B cell (primary cell): ENCODE results near the gene HBA1. TPM values are rescaled to one million over a fixed set of nuclear protein-coding genes. Genes with fewer than 3 reads are reported as not detected.

ENCODE experiments used
- ATAC-seq: fragments of 200-7000 bp; cut with Tn5 transposase; one replicate; pipeline ENCODE4 v1.10.0; 2021; ENCODE audit warnings: low read depth, mild to moderate bottlenecking, moderate number of reproducible peaks, moderate library complexity
- CTCF ChIA-PET: fragments of 350-600 bp; sonication (Branson Sonifier 250); formaldehyde crosslinking; loops from one replicate; lab custom pipeline; 2021; ENCODE audit warnings: antibody characterized with exemption, inconsistent platforms; lab: Charles Lee
- POLR2A ChIA-PET: fragments of 350-600 bp; sonication (Branson Sonifier 250); formaldehyde crosslinking; loops from one replicate; lab custom pipeline; 2021; ENCODE audit warnings: antibody characterized with exemption; lab: Charles Lee
- DNase-seq: peaks from one replicate; pipeline ENCODE4 v3.0.0; 2013
- H2AFZ ChIP-seq: 2 replicates; pipeline ENCODE4 v1.6.1; 2012; ENCODE audit warnings: mild to moderate bottlenecking, low read depth, low read length; ENCODE audit not compliant: insufficient read depth, poor library complexity, severe bottlenecking
- H3K27ac ChIP-seq, 2 donors: 1 replicate in 1 of 2; 2 replicates in 1 of 2; pipeline ENCODE4 v1.5.1; 2012 to 2013; ENCODE audit warnings: low read length in 2 of 2, mild to moderate bottlenecking in 2 of 2, moderate library complexity in 1 of 2
- H3K27me3 ChIP-seq, 4 experiments: fragments of 200-600 bp in 1 of 4; sonication (generic) in 1 of 4; replicated peaks in 1 of 4; 1 replicate in 2 of 4; 2 replicates in 2 of 4; pipeline versions ENCODE4 v1.6.1 to v1.7.0; 2013 to 2016; ENCODE audit warnings: low read length in 3 of 4, mild to moderate bottlenecking in 2 of 4, mixed read lengths in 1 of 4, moderate library complexity in 1 of 4; ENCODE audit not compliant: insufficient read depth in 4 of 4, control insufficient read depth in 3 of 4; ENCODE audit errors: control extremely low read depth in 1 of 4
- H3K36me3 ChIP-seq, 2 experiments: replicated peaks in 1 of 2; 1 replicate in 1 of 2; 2 replicates in 1 of 2; pipeline versions ENCODE4 v1.6.1 to v1.7.1; 2013; ENCODE audit warnings: low read length in 1 of 2; ENCODE audit not compliant: insufficient read depth in 2 of 2, control insufficient read depth in 1 of 2; ENCODE audit errors: control extremely low read depth in 1 of 2, extremely low read depth in 1 of 2
- H3K4me1 ChIP-seq, 2 donors: fragments of 200-600 bp in 1 of 2; sonication (generic) in 1 of 2; 1 replicate in 1 of 2; 2 replicates in 1 of 2; pipeline versions ENCODE4 v1.5.1 to v1.6.1; 2013 to 2017; ENCODE audit warnings: low read length in 2 of 2; ENCODE audit not compliant: control insufficient read depth in 2 of 2, insufficient read depth in 2 of 2
- H3K4me2 ChIP-seq: replicated peaks from 2 replicates; pipeline ENCODE3; 2012; ENCODE audit warnings: mild to moderate bottlenecking, low read depth, low read length; ENCODE audit not compliant: poor library complexity, severe bottlenecking
- H3K4me3 ChIP-seq, 5 experiments: fragments of 200-600 bp in 1 of 5; sonication (generic) in 1 of 5; 1 replicate in 3 of 5; 2 replicates in 2 of 5; pipeline versions ENCODE4 v1.5.1 to v1.7.0; 2011 to 2016; ENCODE audit warnings: low read length in 4 of 5, mild to moderate bottlenecking in 4 of 5, low read depth in 2 of 5, control low read depth in 1 of 5, moderate library complexity in 1 of 5; ENCODE audit not compliant: insufficient read depth in 1 of 5; ENCODE audit errors: control extremely low read depth in 1 of 5, extremely low read depth in 1 of 5
- H3K79me2 ChIP-seq: fragments of 200-600 bp; sonication (generic); one replicate; pipeline ENCODE4 v1.6.0; 2016; ENCODE audit warnings: low read length; ENCODE audit not compliant: control insufficient read depth, insufficient read depth
- H3K9ac ChIP-seq: fragments of 200-600 bp; sonication (generic); 2 replicates; pipeline ENCODE4 v1.6.1; 2017; ENCODE audit warnings: mild to moderate bottlenecking, low read length, moderate library complexity
- H3K9me3 ChIP-seq, 3 donors: one replicate each; pipeline versions ENCODE4 v1.6.1 to v1.7.1; 2013; ENCODE audit warnings: low read length in 2 of 3; ENCODE audit not compliant: control insufficient read depth in 2 of 3, insufficient read depth in 1 of 3; ENCODE audit errors: control extremely low read depth in 1 of 3
- H4K20me1 ChIP-seq: 2 replicates; pipeline ENCODE4 v1.6.0; 2012; ENCODE audit warnings: mild to moderate bottlenecking, low read length; ENCODE audit not compliant: insufficient read depth, control insufficient read depth, poor library complexity, severe bottlenecking
- H3K27ac Mint-ChIP-seq: one replicate; pipeline ENCODE4 v1.8.0; 2021; ENCODE audit warnings: mixed read lengths
- H3K27me3 Mint-ChIP-seq: one replicate; pipeline ENCODE4 v1.8.0; 2021; ENCODE audit warnings: mixed read lengths
- H3K4me1 Mint-ChIP-seq: one replicate; pipeline ENCODE4 v1.8.0; 2021; ENCODE audit warnings: mixed read lengths
- H3K4me3 Mint-ChIP-seq: one replicate; pipeline ENCODE4 v1.8.0; 2021; ENCODE audit warnings: mixed read lengths
- H3K9me3 Mint-ChIP-seq: one replicate; pipeline ENCODE4 v1.8.0; 2022; ENCODE audit warnings: mixed read lengths; ENCODE audit not compliant: insufficient read depth
- CTCF ChIP-seq: fragments of 200-600 bp; IDR thresholded peaks from one replicate; pipeline ENCODE4 v1.8.0; 2022; ENCODE audit warnings: antibody characterized with exemption, mild to moderate bottlenecking
- EZH2 ChIP-seq: IDR thresholded peaks from 2 replicates; pipeline ENCODE4 v1.6.1; 2012; ENCODE audit warnings: borderline replicate concordance, low read depth, mild to moderate bottlenecking, moderate library complexity, low read length; ENCODE audit not compliant: insufficient read depth, poor library complexity, severe bottlenecking
- WGBS: methylation state at CpG from one replicate; pipeline ENCODE4 v1.1.5; 2013; ENCODE audit warnings: missing lambda C conversion rate; ENCODE audit not compliant: insufficient coverage; 5-methylcytosine and 5-hydroxymethylcytosine counted together
- intact Hi-C: fragments of 100-400 bp; cut with micrococcal nuclease; formaldehyde crosslinking; loops from one replicate; pipeline ENCODE4 v1.10.0; 2022
- polyA plus RNA-seq: library from polyadenylated mRNA; depleted of rRNA; stranded (reverse); fragments of >200 nt; gene quantifications from 2 replicates; pipeline ENCODE4 v1.2.3, GENCODE V29; 2012
- total RNA-seq, 2 donors: library from RNA; stranded (reverse); fragments of 120-200 nt in 1 of 2; gene quantifications; 1 replicate in 1 of 2; 2 replicates in 1 of 2; pipeline versions ENCODE4 v1.2.3 to v1.2.4, GENCODE V29; 2013 to 2022

Gene HBA1
- total and polyA plus RNA-seq, 2 donors (not counting 1 experiment from before 2014, with no cell fraction given), result 38.5 to 283 TPM

- Histone ChIP-seq H3K4me1 (peaks cover 9 to 11% of the 10 kb centered on the region in 2 donors), H2AFZ (no peak overlapping the region), H3K27ac (no peak overlapping the region), H4K20me1 (no peaks in the 10 kb centered on the region), H3K27me3 (peaks cover 0 to 6% (median 0%) of the 10 kb centered on the region in 4 experiments), H3K4me2 (no peak overlapping the region), H3K9ac (no peak overlapping the region), H3K79me2 (no peaks in the 10 kb centered on the region), H3K4me3 (no peak overlapping the region), H3K36me3 (peaks cover 8 to 27% of the 10 kb centered on the region in 2 experiments), H3K9me3 (no peaks in the 10 kb centered on the region)
- ChIA-PET POLR2A (no interaction called here), CTCF (interaction anchor here (1.0 kb wide), 1 partner anchor 79 kb away, joined by 3 read pairs; no protein-coding TSS in a partner anchor)
- Mint-ChIP-seq H3K9me3 (no peaks in the 10 kb centered on the region), H3K4me3 (no peak overlapping the region), H3K27ac (no peak overlapping the region), H3K4me1 (peaks cover 2% of the 10 kb centered on the region), H3K27me3 (no peaks in the 10 kb centered on the region)
- DNase-seq, result peak; percentile 13
- intact Hi-C loops, result no loop called here
- WGBS, result 96% methylated on average over 12 of the region's 13 CpGs
- no peak for ATAC-seq
- TF ChIP-seq EZH2 (no peak), CTCF (no peak)
Observed at GRCh38 chr16:185213-185612, 8.7 kb downstream of the HBA1 start.

- no peaks in the 10 kb centered on the region for H3K27me3 Mint-ChIP-seq
- Histone ChIP-seq H4K20me1 (no peaks in the 10 kb centered on the region), H3K9me3 (no peaks in the 10 kb centered on the region), H3K27ac (no peak overlapping the region), H3K9ac (no peak overlapping the region), H3K4me1 (peaks cover 5 to 8% of the 10 kb centered on the region in 2 donors), H3K4me2 (no peak overlapping the region), H3K27me3 (peaks cover 0 to 5% (median 0%) of the 10 kb centered on the region in 4 experiments), H3K4me3 (no peak overlapping the region), H3K79me2 (no peaks in the 10 kb centered on the region), H3K36me3 (peaks cover 10 to 30% of the 10 kb centered on the region in 2 experiments), H2AFZ (no peak overlapping the region)
- POLR2A ChIA-PET, result no interaction called here
- H3K9me3 Mint-ChIP-seq, result no peaks in the 10 kb centered on the region
- H3K4me1 Mint-ChIP-seq, result peaks cover 2% of the 10 kb centered on the region
- H3K4me3 Mint-ChIP-seq, result no peak overlapping the region
- DNase-seq (peak; percentile 10), ATAC-seq (no peak)
- WGBS, result 92% methylated on average over 3 of the region's 11 CpGs
- intact Hi-C loops, result no loop called here
- TF ChIP-seq EZH2 (no peak), CTCF (no peak)
- CTCF ChIA-PET, result no interaction called here
- no peak overlapping the region for H3K27ac Mint-ChIP-seq
Observed at GRCh38 chr16:185691-186090, 9.2 kb downstream of the HBA1 start.
